ENCODE measurements around the gene CRCP. TPM values are rescaled to one million over a fixed set of nuclear protein-coding genes. Genes with fewer than 3 reads are reported as not detected.

The CRCP gene
- total RNA-seq, 1 experiment from 2014 or later = 48.2 TPM

GRCh38 chr7:66188645-66189044 is 74.0 kb downstream of the CRCP start:
- H3K27ac Mint-ChIP-seq (ENCODE audit: unreplicated experiment) = no peak overlapping the region
- CTCF ChIA-PET = no interaction called here
- intact Hi-C loops (cut with micrococcal nuclease; ENCODE audit: unreplicated experiment) = no loop called here

GRCh38 chr7:66189695-66190503 is 75.3 kb downstream of the CRCP start:
- Mint-ChIP-seq H3K9me3 (ENCODE audit: unreplicated experiment) (no peaks in the 10 kb centered on the region), H3K4me1 (ENCODE audit: low read depth, unreplicated experiment) (no peaks in the 10 kb centered on the region), H3K27ac (ENCODE audit: unreplicated experiment) (no peak overlapping the region), H3K4me3 (ENCODE audit: unreplicated experiment) (no peak overlapping the region), H3K27me3 (ENCODE audit: insufficient read depth, unreplicated experiment) (no peaks in the 10 kb centered on the region), H3K36me3 (ENCODE audit: insufficient read depth, unreplicated experiment) (no peaks in the 10 kb centered on the region)
- Histone ChIP-seq H3K27me3 (replicated peaks; ENCODE audit: control insufficient read depth, insufficient read depth, low read length) (no peaks in the 10 kb centered on the region), H3K9me3 (peaks cover 15% of the 10 kb centered on the region; the same call in 1 of the 2 replicates), H3K36me3 (ENCODE audit: control insufficient read depth, insufficient read depth, low read length) (no peaks in the 10 kb centered on the region), H3K4me3 (ENCODE audit: low read depth, low read length) (no peak overlapping the region), H3K4me1 (no peaks in the 10 kb centered on the region)
- CTCF ChIA-PET = interaction anchor here (0.6 kb wide), 1 partner anchor 159 kb away, joined by 8 read pairs; no protein-coding TSS in a partner anchor
- DNase-seq = no peak
- no peak for TF ChIP-seq CTCF (IDR thresholded peaks at IDR 0.05; ENCODE audit: insufficient read depth in 1 of 2, low read depth in 1 of 2, low read length in 1 of 2, severe bottlenecking in 1 of 2, unreplicated experiment in 1 of 2)
- intact Hi-C loops (cut with micrococcal nuclease; ENCODE audit: unreplicated experiment) = no loop called here
- POLR2A ChIA-PET = interaction anchor here (0.5 kb wide), 1 partner anchor 110 kb away, joined by 3 read pairs; no protein-coding TSS in a partner anchor
- BruUV-seq (replicated peaks) = no TSS peak

More at GRCh38 chr7:66188645-66189044, 74.0 kb downstream of the CRCP start:
- no peak for DNase-seq
- Histone ChIP-seq H3K4me3 (ENCODE audit: low read depth, low read length) (no peak overlapping the region), H3K27me3 (replicated peaks; ENCODE audit: control insufficient read depth, insufficient read depth, low read length) (no peaks in the 10 kb centered on the region), H3K9me3 (peaks cover 15% of the 10 kb centered on the region; the same call in 1 of the 2 replicates), H3K4me1 (no peaks in the 10 kb centered on the region), H3K36me3 (ENCODE audit: control insufficient read depth, insufficient read depth, low read length) (no peaks in the 10 kb centered on the region)
- Mint-ChIP-seq H3K36me3 (ENCODE audit: insufficient read depth, unreplicated experiment) (no peaks in the 10 kb centered on the region), H3K4me3 (ENCODE audit: unreplicated experiment) (no peak overlapping the region), H3K27me3 (ENCODE audit: insufficient read depth, unreplicated experiment) (no peaks in the 10 kb centered on the region), H3K4me1 (ENCODE audit: low read depth, unreplicated experiment) (peaks cover 4% of the 10 kb centered on the region), H3K9me3 (ENCODE audit: unreplicated experiment) (no peaks in the 10 kb centered on the region)
- POLR2A ChIA-PET = no interaction called here
- no TSS peak for BruUV-seq (replicated peaks)
- no peak for TF ChIP-seq CTCF (IDR thresholded peaks at IDR 0.05; ENCODE audit: insufficient read depth in 1 of 2, low read depth in 1 of 2, low read length in 1 of 2, severe bottlenecking in 1 of 2, unreplicated experiment in 1 of 2)

- H3K36me3 ChIP-seq (ENCODE audit: control insufficient read depth, insufficient read depth, low read length) = no peaks in the 10 kb centered on the region
- intact Hi-C loops (cut with micrococcal nuclease; ENCODE audit: unreplicated experiment) = no loop called here
- no peak overlapping the region for H3K4me3 ChIP-seq (ENCODE audit: low read depth, low read length)
- H3K9me3 ChIP-seq = peaks cover 10% of the 10 kb centered on the region; the same call in 1 of the 2 replicates
- no peaks in the 10 kb centered on the region for H3K27me3 ChIP-seq (replicated peaks; ENCODE audit: control insufficient read depth, insufficient read depth, low read length)
- Mint-ChIP-seq H3K27me3 (ENCODE audit: insufficient read depth, unreplicated experiment) (no peaks in the 10 kb centered on the region), H3K27ac (ENCODE audit: unreplicated experiment) (no peak overlapping the region), H3K4me1 (ENCODE audit: low read depth, unreplicated experiment) (no peaks in the 10 kb centered on the region), H3K36me3 (ENCODE audit: insufficient read depth, unreplicated experiment) (no peaks in the 10 kb centered on the region), H3K9me3 (ENCODE audit: unreplicated experiment) (no peaks in the 10 kb centered on the region), H3K4me3 (ENCODE audit: unreplicated experiment) (no peak overlapping the region)
- TF ChIP-seq CTCF (IDR thresholded peaks at IDR 0.05; ENCODE audit: insufficient read depth in 1 of 2, low read depth in 1 of 2, low read length in 1 of 2, severe bottlenecking in 1 of 2, unreplicated experiment in 1 of 2) = no peak
- POLR2A ChIA-PET = no interaction called here
- H3K4me1 ChIP-seq = no peaks in the 10 kb centered on the region
- DNase-seq = no peak
- BruUV-seq (replicated peaks) = no TSS peak
- CTCF ChIA-PET = interaction anchor here (0.6 kb wide), 1 partner anchor 160 kb away, joined by 8 read pairs; no protein-coding TSS in a partner anchor
Measured at GRCh38 chr7:66190504-66190857, 75.8 kb downstream of the CRCP start.
